Amygdala (tissue), 56 donors: Measurements from ENCODE around the gene SPINK9.

Source experiments
- DNase-seq, 56 donors: peaks; one replicate each; lab custom pipeline; 2025; lab: John Stamatoyannopoulos, UW

Gene SPINK9, protein sequence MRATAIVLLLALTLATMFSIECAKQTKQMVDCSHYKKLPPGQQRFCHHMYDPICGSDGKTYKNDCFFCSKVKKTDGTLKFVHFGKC

DNA sequence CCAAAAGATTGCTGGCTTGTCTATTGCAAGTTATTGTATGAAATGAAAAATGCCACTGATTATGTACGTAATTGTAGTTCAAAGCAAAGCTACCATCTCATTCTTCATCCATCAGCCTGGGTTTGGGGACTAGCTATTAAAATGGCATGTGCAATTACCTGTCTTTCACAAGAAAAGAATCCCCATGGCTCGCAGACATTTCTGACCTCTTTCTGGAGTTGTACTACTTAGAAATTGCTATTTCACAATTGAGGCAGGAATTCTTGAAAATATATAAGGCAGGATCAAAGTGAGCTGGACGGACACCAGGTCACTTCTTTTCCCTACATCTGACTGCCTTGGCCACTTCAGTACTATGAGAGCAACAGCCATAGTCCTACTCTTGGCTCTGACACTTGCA, at the start of gene SPINK9:
Gene SPINK9 (plus strand): TSS at position 301 of the 400 bp plus-strand sequence. CDS start 55 bp downstream, at position 356.
- no peak for DNase-seq

DNA sequence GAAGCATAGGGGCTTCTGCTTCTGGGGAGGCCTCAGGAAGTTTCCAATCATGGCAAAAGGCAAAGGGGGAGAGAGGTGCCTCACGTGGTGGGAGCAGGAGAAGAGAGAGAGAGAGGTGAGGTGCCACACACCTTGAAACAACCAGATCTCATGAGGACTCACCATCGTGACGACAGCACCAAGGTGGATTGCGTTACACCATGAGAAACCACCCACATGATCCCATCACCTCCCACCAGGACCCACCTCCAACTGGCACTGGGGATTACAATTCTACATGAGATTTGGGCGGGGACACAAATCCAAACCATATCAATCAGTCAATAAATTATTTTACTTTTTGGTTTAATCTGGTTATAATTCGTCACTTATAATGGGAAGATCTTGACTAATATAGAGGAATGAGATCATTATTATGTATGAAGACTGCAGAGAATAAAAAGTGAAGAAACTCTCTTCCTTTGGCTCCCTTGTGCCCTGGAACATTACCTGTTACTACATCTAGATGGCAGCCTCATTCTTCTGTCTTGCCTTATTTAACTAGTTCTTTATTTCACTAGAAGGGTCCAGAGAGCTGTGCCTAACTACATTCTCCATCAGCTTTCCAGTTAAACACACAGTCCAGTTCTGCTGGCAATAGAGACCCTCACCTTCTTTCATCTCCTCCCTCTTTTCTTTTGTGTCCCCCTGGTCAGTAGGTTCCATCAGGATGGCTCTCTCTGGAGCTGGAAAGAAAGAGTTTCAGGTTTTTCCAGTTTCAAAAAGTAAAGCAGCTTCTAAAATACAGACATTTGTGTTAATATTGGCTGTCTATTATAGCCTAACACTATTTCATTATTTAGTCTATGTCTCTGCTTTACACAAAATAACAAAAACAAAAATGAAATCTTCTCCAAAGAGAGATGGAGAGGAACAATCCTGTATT, 44.8 kb upstream of the SPINK9 start:
- peak in 1 of 56 donors; percentile 15 for DNase-seq

DNA sequence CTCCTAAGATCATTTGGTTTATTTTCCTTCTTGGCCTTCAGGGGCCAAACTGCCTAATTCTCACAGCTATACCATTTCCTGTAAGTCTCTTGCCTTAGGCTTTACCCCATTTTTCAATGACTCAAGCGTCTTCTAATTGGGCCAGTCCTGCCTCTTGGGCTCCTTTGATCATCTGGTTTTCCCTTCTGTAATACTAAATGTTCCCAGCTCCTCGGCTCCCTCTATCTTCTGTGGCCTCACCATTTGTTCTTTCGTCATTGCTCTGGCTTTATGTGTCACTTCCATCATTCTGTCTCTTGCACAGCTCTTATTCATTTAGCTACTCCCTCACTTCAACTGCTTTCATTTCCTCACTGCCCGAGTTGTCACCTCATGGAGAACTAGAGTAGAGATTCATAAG, 37.6 kb upstream of the SPINK9 start:
- DNase-seq, result no peak

DNA sequence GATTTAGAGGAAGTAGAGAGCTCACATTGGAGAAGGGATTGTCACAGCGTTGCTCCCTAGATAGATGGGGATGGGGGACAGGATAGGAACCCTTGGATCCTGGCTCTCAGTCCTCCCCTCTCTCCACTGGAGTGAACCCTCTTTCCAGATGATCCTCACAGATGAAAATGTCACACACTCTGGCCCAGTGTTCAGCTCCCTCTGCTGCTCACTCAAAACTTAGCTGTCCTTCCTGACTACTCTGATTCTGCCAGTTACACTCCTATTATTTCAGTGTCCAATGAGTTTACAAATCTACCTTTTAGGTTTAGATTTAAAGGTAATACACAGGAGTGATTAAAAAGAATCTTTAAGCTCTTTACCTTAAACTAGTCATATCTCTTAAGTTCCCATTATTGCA, 28.9 kb upstream of the SPINK9 start:
- no peak for DNase-seq

DNA sequence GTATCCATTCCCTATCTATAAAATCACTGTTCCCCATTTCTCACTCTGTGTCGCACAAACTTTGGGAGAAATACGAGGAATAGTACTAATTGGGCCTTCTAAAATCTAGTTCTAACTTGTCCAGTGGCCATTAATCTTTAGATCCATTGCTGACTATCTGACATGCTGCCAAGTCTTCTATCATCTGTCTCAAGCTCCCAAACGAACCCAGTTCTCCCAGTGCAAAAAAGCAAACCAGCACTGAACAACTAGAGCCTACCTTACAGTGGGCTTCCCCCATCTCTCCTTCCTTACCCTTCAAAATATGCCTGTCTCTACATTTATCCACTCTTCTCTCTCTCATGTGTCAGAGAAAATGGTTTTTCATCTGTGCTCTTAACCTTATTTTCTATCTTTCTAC, 26.3 kb upstream of the SPINK9 start:
- DNase-seq, result no peak

DNA sequence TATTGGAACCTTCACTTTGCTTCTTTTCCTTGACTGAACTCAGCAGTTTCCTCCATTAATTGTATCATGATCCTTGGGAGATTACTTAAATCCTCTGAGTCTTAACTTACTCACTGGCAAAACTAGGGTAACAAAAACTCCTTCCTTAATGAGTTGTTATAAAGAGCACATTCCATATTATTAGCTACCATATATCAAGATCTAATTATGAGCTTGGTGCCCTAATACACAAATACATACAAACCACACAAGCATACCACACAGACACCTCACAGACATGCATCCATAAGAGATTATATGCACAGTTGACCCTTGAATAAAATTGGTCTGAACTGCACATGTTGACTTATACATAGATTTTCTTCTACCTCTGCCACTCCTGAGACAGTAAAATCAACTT, 25.6 kb upstream of the SPINK9 start:
- DNase-seq, result no peak

DNA sequence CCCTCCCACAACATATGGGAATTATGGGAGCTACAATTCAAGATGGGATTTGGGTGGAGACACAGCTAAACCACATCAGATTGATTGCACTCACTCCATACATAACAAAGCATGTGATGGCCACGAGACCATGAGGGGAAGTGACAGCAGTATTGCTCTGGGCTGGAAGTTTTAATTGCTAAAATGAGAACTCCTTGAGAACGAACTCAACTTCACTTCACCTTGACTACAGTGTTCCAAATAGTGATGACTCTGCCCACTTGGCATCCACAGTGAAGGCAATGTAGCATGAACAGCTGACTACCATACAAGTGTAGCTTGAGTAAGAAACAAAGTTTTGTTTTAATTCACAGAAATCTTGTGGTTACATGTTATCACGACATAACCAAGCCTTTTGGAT, 23.9 kb upstream of the SPINK9 start:
- DNase-seq, result no peak

DNA sequence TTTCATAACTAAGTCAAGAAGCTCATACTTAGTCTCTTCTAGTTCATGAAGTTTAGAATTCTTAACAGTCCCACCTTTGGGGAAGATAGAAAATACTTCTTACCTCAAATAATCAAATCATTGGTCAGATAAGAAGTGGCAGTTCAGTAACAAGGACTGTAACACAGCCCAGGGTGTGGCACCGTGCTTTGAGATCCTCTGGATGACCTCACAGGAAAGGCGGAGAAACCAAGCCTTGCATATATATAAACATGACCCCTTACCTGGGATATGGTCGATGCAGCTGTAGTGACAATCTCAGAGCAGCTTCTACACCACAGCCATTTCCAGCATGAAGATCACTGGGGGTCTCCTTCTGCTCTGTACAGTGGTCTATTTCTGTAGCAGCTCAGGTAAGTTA, 23.2 kb upstream of the SPINK9 start, which contains the start of gene SPINK7:
Gene SPINK7 (plus strand): TSS at position 271 of the 400 bp plus-strand sequence. CDS start 61 bp downstream, at position 332.
- no peak for DNase-seq

DNA sequence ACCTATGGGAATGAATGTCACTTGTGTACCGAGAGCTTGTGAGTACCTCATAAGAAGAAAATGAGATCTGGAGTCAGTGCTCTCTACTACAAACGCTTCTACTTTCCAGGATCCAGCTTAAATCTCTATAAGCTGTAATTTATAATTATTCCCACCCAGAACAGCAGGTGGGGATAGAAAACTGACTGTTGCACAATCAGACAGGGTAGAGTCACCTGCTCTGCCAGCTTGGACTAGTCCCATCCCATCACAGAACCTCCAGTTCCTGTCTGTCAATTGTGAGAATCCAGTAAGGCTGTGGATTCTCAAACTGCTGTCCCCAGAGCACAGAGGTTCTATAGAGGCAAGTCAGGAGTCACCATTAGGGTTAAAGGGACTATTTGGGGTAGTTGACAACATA, 21.2 kb upstream of the SPINK9 start:
- no peak for DNase-seq

DNA sequence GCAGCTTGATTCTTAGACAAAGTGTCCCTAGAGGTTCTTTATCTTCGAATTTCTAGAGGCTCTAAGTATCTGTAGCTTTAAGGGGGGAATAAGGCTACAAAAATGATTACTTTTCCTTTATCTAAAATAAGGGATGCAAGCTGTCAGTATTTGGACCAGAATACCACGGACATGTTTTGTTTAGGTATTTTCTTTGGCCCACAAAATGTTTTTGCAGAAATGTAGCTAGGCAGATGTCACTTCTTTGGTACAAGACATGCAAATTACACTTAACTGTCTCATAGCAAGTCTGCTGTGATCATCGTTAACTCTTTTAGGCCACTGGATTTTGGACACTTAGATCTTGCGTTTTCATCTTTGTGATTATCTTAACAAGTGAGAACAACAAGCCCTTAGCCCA, 20.6 kb upstream of the SPINK9 start:
- no peak for DNase-seq

DNA sequence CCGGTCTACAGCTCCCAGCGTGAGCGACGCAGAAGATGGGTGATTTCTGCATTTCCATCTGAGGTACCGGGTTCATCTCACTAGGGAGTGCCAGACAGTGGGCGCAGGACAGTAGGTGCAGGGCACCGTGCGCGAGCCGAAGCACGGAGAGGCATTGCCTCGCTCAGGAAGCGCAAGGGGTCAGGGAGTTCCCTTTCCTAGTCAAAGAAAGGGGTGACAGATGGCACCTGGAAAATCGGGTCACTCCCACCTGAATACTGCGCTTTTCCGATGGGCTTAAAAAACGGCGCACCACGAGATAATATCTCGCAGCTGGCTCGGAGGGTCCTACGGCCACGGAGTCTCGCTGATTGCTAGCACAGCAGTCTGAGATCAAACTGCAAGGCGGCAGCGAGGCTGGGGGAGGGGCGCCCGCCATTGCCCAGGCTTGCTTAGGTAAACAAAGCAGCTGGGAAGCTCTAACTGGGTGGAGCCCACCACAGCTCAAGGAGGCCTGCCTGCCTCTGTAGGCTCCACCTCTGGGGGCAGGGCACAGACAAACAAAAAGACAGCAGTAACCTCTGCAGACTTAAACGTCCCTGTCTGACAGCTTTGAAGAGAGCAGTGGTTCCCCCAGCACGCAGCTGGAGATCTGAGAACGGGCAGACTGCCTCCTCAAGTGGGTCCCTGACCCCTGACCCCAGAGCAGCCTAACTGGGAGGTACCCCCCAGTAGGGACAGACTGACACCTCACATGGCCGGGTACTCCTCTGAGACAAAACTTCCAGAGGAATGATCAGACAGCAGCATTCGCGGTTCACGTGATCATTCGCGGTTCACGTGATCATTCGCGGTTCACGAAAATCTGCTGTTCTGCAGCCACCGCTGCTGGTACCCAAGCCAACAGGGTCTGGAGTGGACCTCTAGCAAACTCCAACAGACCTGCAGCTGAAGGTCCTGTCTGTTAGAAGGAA, 15.1 kb upstream of the SPINK9 start:
- DNase-seq, result peak in 1 of 56 donors; percentile 17

DNA sequence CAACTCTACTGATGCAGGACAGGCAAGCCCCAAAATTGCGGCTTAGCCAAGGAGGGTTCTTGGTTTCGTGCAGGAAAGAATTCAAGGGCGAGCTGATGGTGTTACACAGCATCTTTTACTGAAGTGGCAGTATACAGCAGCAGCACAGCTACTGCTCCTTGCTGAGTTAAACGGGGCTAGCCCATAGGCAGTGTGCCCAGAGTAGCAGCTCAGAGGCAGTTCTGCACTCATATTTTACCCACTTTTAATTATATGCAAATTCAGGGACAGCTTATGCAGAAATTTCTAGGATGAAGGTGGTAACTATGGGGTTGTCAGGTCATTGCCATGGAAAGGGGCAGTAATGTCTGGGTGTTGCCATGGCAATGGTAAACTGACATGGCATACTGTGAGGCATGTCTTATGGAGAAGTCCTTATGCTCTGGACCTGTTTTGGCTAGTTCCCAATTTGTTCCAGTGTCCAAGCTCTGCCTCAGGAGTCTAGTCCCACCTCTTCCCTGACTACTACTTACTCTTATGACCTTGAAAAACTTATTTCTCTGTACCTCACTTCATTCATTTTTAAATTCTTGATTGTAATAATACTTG, 2.0 kb upstream of the SPINK9 start:
- no peak for DNase-seq

DNA sequence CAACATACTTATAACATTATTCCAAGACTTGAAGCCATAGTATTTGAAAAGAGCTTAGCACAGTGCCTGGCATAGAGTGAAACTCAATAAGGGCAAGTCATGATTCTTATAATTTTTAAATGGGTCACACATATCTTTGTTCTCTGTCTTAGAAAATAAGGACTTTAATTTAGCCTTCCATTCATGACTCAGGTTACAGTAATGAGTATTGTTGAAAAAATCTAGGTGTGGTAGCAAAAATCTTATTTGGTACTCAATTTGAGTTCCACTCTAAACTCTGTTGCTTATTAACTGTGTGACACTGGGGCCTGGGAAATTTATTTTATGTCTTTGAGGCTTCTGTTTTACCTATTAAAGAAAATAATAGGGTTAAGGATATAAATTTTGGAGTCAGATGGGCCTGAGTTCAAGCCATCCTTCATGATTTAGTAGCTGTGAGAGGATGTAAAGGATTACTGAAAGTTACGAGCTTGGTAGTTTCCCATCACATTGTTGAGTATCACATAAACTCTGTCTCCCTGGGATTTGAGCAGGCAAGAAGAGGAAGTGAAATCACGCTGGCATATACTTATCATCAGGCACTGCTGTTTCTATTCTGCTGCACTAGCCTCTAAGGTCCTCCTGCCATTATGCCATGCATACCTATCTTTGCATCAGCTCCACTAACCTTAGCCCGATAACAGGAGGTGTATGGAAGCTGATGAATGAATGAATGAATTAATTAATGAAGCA, 1.5 kb downstream of the SPINK9 start:
- DNase-seq, result no peak

DNA sequence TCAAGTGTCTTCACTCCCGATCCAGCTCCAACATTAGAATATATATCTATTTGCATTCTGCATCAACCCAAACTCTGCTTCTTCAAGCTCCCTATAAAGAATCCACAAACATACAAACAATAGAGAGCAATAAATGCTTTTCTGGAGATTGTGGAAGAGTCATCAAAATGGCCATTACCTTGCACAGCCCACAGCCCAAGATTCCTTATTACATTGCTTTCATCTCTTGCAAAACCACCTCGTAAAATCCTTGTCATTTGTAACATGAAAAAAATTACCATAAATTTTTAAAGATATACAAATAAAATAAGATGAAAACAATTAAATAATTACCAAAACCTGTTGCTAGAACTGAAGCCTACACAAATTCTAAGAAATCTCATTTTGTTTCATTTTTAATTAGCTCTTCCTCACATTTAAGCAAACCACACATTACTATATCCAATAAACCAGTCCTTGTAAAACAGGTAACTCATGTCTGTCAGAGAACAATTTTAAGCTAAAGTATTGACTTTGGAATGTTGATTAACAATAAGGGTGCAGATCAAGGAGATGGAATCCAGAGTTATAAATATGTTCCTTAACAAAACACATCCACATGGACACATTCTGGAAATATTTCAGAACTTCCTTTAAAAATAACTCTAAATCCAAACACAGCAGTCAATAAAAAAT, 7.1 kb downstream of the SPINK9 start:
- DNase-seq, result no peak

DNA sequence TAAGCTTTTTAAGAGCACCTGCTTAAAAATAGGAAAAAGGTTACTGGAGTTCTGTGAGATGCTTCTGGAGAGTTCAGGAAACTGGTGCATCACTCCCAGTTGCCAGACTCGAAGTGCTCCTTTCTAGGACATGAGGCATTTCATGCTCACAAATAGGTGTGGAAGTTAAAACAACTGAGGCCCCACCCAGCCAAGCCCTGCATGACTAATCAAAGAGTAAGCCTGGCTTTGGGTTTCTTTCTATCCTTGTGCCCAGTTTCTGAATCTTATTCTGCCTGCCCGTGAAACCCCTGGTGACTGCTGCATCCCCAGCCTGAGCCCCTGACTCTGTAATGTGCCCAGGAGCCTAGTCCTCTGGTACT, 7.7 kb downstream of the SPINK9 start:
- no peak for DNase-seq

DNA sequence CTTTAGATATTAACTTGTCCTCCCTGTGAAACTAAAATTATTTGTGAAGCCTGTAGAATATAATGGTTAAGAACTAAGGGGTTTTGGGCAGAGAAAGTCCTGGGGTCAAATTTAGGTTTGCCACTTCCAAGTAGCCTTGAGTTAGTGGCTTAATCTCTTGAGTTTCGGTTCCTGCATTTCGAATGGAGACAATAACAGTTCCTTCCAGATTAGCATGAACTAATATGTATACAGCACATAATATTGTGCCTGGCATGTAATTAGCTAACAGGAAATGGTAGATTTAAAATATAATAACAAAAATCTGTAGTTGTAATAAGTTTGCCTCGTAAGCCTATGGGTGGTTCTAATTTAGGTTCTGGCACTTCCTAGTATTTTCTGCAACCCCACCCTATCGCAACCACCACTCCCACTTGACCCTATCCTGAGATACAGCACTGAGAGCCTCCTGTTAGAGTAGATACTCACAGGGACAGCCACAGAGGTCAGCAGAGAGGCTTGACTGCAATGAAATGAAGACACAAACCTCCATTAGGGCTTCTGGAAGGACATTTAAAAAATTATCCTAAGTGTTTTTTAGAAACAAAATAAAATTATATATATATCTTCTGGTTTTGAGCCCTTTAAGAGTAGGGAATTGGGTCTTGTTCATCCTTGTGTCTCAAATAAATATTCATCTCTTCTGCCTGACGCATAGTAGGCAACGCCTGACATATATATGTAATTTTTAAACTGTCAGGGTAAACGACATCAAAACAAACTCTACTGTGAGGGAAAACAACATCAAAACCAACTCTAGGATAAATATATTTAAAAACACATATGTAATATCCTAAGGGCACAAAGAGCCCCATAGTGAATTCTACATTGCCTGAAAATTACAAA, 8.5 kb downstream of the SPINK9 start:
- no peak for DNase-seq

DNA sequence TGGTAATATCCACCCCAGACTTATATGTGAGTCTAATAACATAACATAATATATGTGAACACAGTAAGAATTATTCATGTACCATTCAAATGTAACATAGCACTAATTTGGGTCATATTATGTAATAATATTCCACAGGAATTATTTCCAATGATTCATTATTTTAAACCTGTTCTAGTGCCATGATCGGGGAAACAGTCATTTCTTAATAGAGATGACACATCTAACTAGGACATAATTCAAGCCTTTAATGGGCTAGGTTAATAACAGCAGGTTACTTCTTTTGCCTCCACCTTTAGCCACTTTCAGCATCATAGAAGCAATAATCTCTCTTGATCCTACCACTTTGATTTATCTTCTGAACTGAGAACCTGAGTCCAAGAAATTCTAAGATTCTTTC, 12.3 kb downstream of the SPINK9 start:
- DNase-seq, result no peak

DNA sequence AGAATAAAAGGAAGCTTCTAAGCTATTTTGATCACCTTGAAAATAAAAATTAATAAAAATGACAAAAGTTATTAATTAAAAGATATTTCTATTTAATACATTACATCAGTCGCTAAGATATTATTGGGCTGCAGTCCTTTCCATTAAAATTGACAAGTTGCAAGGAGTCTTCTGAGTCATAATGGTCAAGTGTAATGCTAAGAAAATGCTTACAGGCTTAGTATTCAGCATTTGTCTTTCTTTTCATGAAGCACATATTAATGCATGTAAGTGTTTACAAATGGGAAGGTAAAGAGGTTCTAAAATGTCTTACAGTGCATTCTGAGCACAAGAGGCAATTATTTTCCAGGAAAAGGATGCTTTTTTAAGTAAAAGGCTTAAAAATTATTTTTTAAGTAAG, 17.3 kb downstream of the SPINK9 start:
- no peak for DNase-seq
